ENCODE measurements around the gene HSPA14.

The HSPA14 gene

GRCh38 chr10:14884082-14884481 is 46.0 kb downstream of the HSPA14 start:
- no peak for ATAC-seq
- TF ChIP-seq PATZ1 (CRISPR knock-in tag; IDR thresholded peaks at IDR 0.05; ENCODE audit: borderline replicate concordance) (no peak), TCF4 (CRISPR knock-in tag; IDR thresholded peaks at IDR 0.05; ENCODE audit: borderline replicate concordance) (no peak), ZFP3 (CRISPR knock-in tag; IDR thresholded peaks at IDR 0.05) (no peak), PPARA (CRISPR knock-in tag; IDR thresholded peaks at IDR 0.05; ENCODE audit: borderline replicate concordance) (no peak), ZNF565 (CRISPR knock-in tag; conservative IDR thresholded peaks at IDR 0.05; ENCODE audit: low read depth) (no peak)
- TF ChIP-seq, protein P1, sequence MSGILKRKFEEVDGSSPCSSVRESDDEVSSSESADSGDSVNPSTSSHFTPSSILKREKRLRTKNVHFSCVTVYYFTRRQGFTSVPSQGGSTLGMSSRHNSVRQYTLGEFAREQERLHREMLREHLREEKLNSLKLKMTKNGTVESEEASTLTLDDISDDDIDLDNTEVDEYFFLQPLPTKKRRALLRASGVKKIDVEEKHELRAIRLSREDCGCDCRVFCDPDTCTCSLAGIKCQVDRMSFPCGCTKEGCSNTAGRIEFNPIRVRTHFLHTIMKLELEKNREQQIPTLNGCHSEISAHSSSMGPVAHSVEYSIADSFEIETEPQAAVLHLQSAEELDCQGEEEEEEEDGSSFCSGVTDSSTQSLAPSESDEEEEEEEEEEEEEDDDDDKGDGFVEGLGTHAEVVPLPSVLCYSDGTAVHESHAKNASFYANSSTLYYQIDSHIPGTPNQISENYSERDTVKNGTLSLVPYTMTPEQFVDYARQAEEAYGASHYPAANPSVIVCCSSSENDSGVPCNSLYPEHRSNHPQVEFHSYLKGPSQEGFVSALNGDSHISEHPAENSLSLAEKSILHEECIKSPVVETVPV (CRISPR knock-in tag; IDR thresholded peaks at IDR 0.05), result no peak
- TF ChIP-seq, protein P2, sequence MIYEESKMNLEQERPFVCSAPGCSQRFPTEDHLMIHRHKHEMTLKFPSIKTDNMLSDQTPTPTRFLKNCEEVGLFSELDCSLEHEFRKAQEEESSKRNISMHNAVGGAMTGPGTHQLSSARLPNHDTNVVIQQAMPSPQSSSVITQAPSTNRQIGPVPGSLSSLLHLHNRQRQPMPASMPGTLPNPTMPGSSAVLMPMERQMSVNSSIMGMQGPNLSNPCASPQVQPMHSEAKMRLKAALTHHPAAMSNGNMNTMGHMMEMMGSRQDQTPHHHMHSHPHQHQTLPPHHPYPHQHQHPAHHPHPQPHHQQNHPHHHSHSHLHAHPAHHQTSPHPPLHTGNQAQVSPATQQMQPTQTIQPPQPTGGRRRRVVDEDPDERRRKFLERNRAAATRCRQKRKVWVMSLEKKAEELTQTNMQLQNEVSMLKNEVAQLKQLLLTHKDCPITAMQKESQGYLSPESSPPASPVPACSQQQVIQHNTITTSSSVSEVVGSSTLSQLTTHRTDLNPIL (CRISPR knock-in tag; IDR thresholded peaks at IDR 0.05; ENCODE audit: low read depth), result no peak

DNA sequence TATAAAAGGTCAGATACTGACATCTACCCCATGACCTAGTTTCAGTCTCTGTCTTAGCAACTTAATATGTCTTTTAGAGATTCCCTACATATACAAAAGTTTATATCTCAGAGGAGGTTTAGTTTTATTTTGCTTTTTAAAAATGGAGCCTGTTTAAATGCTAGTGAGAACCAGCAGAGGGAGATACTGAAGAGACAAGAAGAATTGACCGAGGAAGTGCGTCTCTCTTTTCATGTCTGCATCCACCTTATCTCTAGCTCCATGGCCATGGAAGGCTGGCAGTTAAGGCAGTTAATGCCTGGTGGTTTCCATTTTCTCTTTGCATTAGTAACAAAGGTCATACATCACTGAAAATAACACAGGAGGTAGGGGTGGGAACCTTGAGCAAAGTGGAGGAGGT is 51.2 kb downstream of the HSPA14 start:
- ATAC-seq, result 0 out of 3 replicates have a peak, but pooled peaks have one; percentile 33
- TF ChIP-seq PATZ1 (CRISPR knock-in tag; IDR thresholded peaks at IDR 0.05; ENCODE audit: borderline replicate concordance) (no peak), TOX (CRISPR knock-in tag; IDR thresholded peaks at IDR 0.05; ENCODE audit: borderline replicate concordance) (no peak), PPARA (CRISPR knock-in tag; IDR thresholded peaks at IDR 0.05; ENCODE audit: borderline replicate concordance) (no peak), ISL1 (CRISPR knock-in tag; IDR thresholded peaks at IDR 0.05) (no peak), BACH2 (CRISPR knock-in tag; IDR thresholded peaks at IDR 0.05; ENCODE audit: borderline replicate concordance) (no peak), TCF4 (CRISPR knock-in tag; IDR thresholded peaks at IDR 0.05; ENCODE audit: borderline replicate concordance) (no peak), SNAI2 (CRISPR knock-in tag; IDR thresholded peaks at IDR 0.05) (no peak), POU6F1 (CRISPR knock-in tag; IDR thresholded peaks at IDR 0.05; ENCODE audit: borderline replicate concordance, low read depth) (no peak), ZFP3 (CRISPR knock-in tag; IDR thresholded peaks at IDR 0.05) (no peak)
- TF ChIP-seq, protein P1 (CRISPR knock-in tag; IDR thresholded peaks at IDR 0.05), result no peak
- TF ChIP-seq, protein P2 (CRISPR knock-in tag; IDR thresholded peaks at IDR 0.05; ENCODE audit: low read depth), result no peak

DNA sequence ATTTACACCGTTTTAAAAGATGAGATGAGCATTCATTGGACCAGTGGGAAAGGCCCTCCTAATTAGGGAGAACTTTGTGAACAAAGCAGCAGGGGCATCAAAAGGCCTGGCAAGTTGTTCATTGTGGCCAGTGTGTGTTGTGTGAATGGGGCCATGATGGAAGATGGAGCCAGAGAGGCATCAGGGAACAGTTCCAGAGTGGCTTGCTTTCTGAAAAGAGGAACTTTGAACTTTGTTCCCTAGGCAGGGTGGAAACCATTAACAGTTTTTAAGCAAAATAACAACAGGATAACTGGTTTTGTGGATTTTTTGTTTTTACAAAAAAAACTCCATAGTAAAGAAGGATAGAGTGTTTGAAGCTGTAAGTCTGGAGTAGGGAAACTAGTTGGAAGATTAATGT is 53.0 kb downstream of the HSPA14 start:
- no peak for ATAC-seq
- TF ChIP-seq OSR1 (CRISPR knock-in tag; IDR thresholded peaks at IDR 0.05) (no peak), ZFP30 (CRISPR knock-in tag; IDR thresholded peaks at IDR 0.05) (no peak), RARB (CRISPR knock-in tag; IDR thresholded peaks at IDR 0.05) (no peak), ISL1 (CRISPR knock-in tag; IDR thresholded peaks at IDR 0.05) (no peak), ARNTL (CRISPR knock-in tag; IDR thresholded peaks at IDR 0.05; ENCODE audit: borderline replicate concordance, low read depth) (no peak), ZFP3 (CRISPR knock-in tag; IDR thresholded peaks at IDR 0.05) (no peak), TCF4 (CRISPR knock-in tag; IDR thresholded peaks at IDR 0.05; ENCODE audit: borderline replicate concordance) (no peak), ZNF565 (CRISPR knock-in tag; conservative IDR thresholded peaks at IDR 0.05; ENCODE audit: low read depth) (no peak), PPARA (CRISPR knock-in tag; IDR thresholded peaks at IDR 0.05; ENCODE audit: borderline replicate concordance) (no peak), SNAI2 (CRISPR knock-in tag; IDR thresholded peaks at IDR 0.05) (no peak), BACH2 (CRISPR knock-in tag; IDR thresholded peaks at IDR 0.05; ENCODE audit: borderline replicate concordance) (no peak), ZC3H10 (CRISPR knock-in tag; IDR thresholded peaks at IDR 0.05) (no peak), TOX (CRISPR knock-in tag; IDR thresholded peaks at IDR 0.05; ENCODE audit: borderline replicate concordance) (no peak), PATZ1 (CRISPR knock-in tag; IDR thresholded peaks at IDR 0.05; ENCODE audit: borderline replicate concordance) (no peak)
- TF ChIP-seq, protein P1 (CRISPR knock-in tag; IDR thresholded peaks at IDR 0.05), result no peak
- TF ChIP-seq, protein P2 (CRISPR knock-in tag; IDR thresholded peaks at IDR 0.05; ENCODE audit: low read depth), result no peak
